ENCODE measurements around the gene BRI3BP. TPM values are rescaled to one million over a fixed set of nuclear protein-coding genes. Genes with fewer than 3 reads are reported as not detected.

Gene BRI3BP
- total RNA-seq, 1 donor from 2014 or later = 11.6 TPM

GRCh38 chr12:124967016-124967739 is 26.3 kb upstream of the BRI3BP start:
- no peak for FAIRE-seq
- no peak for TF ChIP-seq CTCF (IDR thresholded peaks at IDR 0.05; ENCODE audit: insufficient read depth, low read length, severe bottlenecking)
- Histone ChIP-seq H3K4me3 (ENCODE audit: low read depth, low read length) (no peak overlapping the region), H3K36me3 (ENCODE audit: control insufficient read depth, insufficient read depth, low read length) (peaks cover 43% of the 10 kb centered on the region), H3K27me3 (ENCODE audit: control insufficient read depth, insufficient read depth, low read length) (no peaks in the 10 kb centered on the region)
- no peak for DNase-seq (ENCODE audit: low read depth)

- FAIRE-seq (no peak), DNase-seq (ENCODE audit: low read depth) (no peak)
- H3K4me3 ChIP-seq (ENCODE audit: low read depth, low read length) = no peak overlapping the region
- H3K36me3 ChIP-seq (ENCODE audit: control insufficient read depth, insufficient read depth, low read length) = peaks cover 37% of the 10 kb centered on the region
- no peak for TF ChIP-seq CTCF (IDR thresholded peaks at IDR 0.05; ENCODE audit: insufficient read depth, low read length, severe bottlenecking)
- H3K27me3 ChIP-seq (ENCODE audit: control insufficient read depth, insufficient read depth, low read length) = no peaks in the 10 kb centered on the region
These were observed 24.8 kb upstream of the BRI3BP start for GRCh38 chr12:124968656-124969055.

GRCh38 chr12:124970647-124971402 is 22.6 kb upstream of the BRI3BP start:
- no peak for FAIRE-seq
- no peak for TF ChIP-seq CTCF (IDR thresholded peaks at IDR 0.05; ENCODE audit: insufficient read depth, low read length, severe bottlenecking)

GRCh38 chr12:124971603-124972002 is 21.8 kb upstream of the BRI3BP start:
- Histone ChIP-seq H3K36me3 (ENCODE audit: control insufficient read depth, insufficient read depth, low read length) (peaks cover 41% of the 10 kb centered on the region), H3K4me3 (ENCODE audit: low read depth, low read length) (no peak overlapping the region), H3K27me3 (ENCODE audit: control insufficient read depth, insufficient read depth, low read length) (no peaks in the 10 kb centered on the region)
- FAIRE-seq (no peak), DNase-seq (ENCODE audit: low read depth) (no peak)
- no peak for TF ChIP-seq CTCF (IDR thresholded peaks at IDR 0.05; ENCODE audit: insufficient read depth, low read length, severe bottlenecking)

More at GRCh38 chr12:124970647-124971402, 22.6 kb upstream of the BRI3BP start:
- no peaks in the 10 kb centered on the region for H3K27me3 ChIP-seq (ENCODE audit: control insufficient read depth, insufficient read depth, low read length)
- H3K36me3 ChIP-seq (ENCODE audit: control insufficient read depth, insufficient read depth, low read length) = peaks cover 38% of the 10 kb centered on the region
- H3K4me3 ChIP-seq (ENCODE audit: low read depth, low read length) = no peak overlapping the region
- no peak for DNase-seq (ENCODE audit: low read depth)

- no peak for DNase-seq (ENCODE audit: low read depth)
- FAIRE-seq = no peak
- no peak for TF ChIP-seq CTCF (IDR thresholded peaks at IDR 0.05; ENCODE audit: insufficient read depth, low read length, severe bottlenecking)
- no peaks in the 10 kb centered on the region for H3K27me3 ChIP-seq (ENCODE audit: control insufficient read depth, insufficient read depth, low read length)
- no peak overlapping the region for H3K4me3 ChIP-seq (ENCODE audit: low read depth, low read length)
- H3K36me3 ChIP-seq (ENCODE audit: control insufficient read depth, insufficient read depth, low read length) = peaks cover 41% of the 10 kb centered on the region
These were observed 21.2 kb upstream of the BRI3BP start for GRCh38 chr12:124972211-124972610.

Measured in bronchial epithelial cell (primary cell).